ENCODE results near the gene NXN.

- TF ChIP-seq CTCF (IDR thresholded peaks at IDR 0.05) (no peak), POLR2A (IDR thresholded peaks at IDR 0.05) (no peak), EP300 (IDR thresholded peaks at IDR 0.05) (no peak)
These were observed 201.5 kb downstream of the NXN start for GRCh38 chr17:778096-778495.

Data from tibial nerve (tissue), 4 donors.